WTC11 (cell line): Measurements from ENCODE around the gene MAPK9.

Experiments
- ATF6 ChIP-seq: sonication (generic); formaldehyde crosslinking; IDR thresholded peaks from 2 replicates; pipeline ENCODE4 v1.8.1; 2023; ENCODE audit warnings: mild to moderate bottlenecking, missing genetic modification reagents
- CBFB ChIP-seq: sonication (generic); formaldehyde crosslinking; IDR thresholded peaks from 2 replicates; pipeline ENCODE4 v1.8.1; 2022; ENCODE audit warnings: mild to moderate bottlenecking, low read depth, missing genetic modification reagents
- CTCF ChIP-seq: fragments of 200-600 bp; IDR thresholded peaks from 2 replicates; pipeline ENCODE4 v1.8.0; 2022; ENCODE audit warnings: antibody characterized with exemption
- ESRRA ChIP-seq: sonication (generic); formaldehyde crosslinking; IDR thresholded peaks from 2 replicates; pipeline ENCODE4 v1.8.1; 2022; ENCODE audit warnings: mild to moderate bottlenecking, missing genetic modification reagents, borderline replicate concordance
- GRHL2 ChIP-seq: fragments of 250-450 bp; sonication (Bioruptor Pico); IDR thresholded peaks from 2 replicates; pipeline ENCODE4 v1.8.0; 2022; ENCODE audit warnings: mild to moderate bottlenecking, moderate library complexity; ENCODE audit not compliant: insufficient replicate concordance, severe bottlenecking
- IRF2 ChIP-seq: sonication (generic); formaldehyde crosslinking; IDR thresholded peaks from 2 replicates; pipeline ENCODE4 v1.8.0; 2022; ENCODE audit warnings: low read depth, missing genetic modification reagents, borderline replicate concordance
- JAZF1 ChIP-seq: fragments of 250-450 bp; sonication (Bioruptor Pico); IDR thresholded peaks from 2 replicates; pipeline ENCODE4 v1.9.0; 2021; ENCODE audit warnings: moderate library complexity, mild to moderate bottlenecking, inconsistent platforms
- KAT7 ChIP-seq: sonication (generic); formaldehyde crosslinking; IDR thresholded peaks from 2 replicates; pipeline ENCODE4 v1.8.1; 2023; ENCODE audit warnings: missing genetic modification reagents, mild to moderate bottlenecking, borderline replicate concordance
- NFYB ChIP-seq: sonication (generic); formaldehyde crosslinking; conservative IDR thresholded peaks from 2 replicates; pipeline ENCODE4 v1.8.0; 2022; ENCODE audit warnings: low read depth, missing genetic modification reagents
- TEAD4 ChIP-seq: sonication (generic); formaldehyde crosslinking; IDR thresholded peaks from 2 replicates; pipeline ENCODE4 v1.8.0; 2022; ENCODE audit warnings: mild to moderate bottlenecking, missing genetic modification reagents
- TP53 ChIP-seq: sonication (generic); formaldehyde crosslinking; IDR thresholded peaks from 2 replicates; pipeline ENCODE4 v1.8.1; 2023; ENCODE audit warnings: mild to moderate bottlenecking, missing genetic modification reagents
- ZBTB21 ChIP-seq: sonication (generic); formaldehyde crosslinking; IDR thresholded peaks from 2 replicates; pipeline ENCODE4 v1.8.1; 2023; ENCODE audit warnings: mild to moderate bottlenecking, missing genetic modification reagents, borderline replicate concordance
- ZNF138 ChIP-seq: sonication (generic); formaldehyde crosslinking; conservative IDR thresholded peaks from 2 replicates; pipeline ENCODE4 v1.8.1; 2022; ENCODE audit warnings: mild to moderate bottlenecking, moderate library complexity, missing genetic modification reagents
- TF ChIP-seq, protein P1 (sequence below): sonication (generic); formaldehyde crosslinking; IDR thresholded peaks from 2 replicates; pipeline ENCODE4 v1.8.0; 2023; ENCODE audit warnings: missing genetic modification reagents, mild to moderate bottlenecking, borderline replicate concordance

DNA sequence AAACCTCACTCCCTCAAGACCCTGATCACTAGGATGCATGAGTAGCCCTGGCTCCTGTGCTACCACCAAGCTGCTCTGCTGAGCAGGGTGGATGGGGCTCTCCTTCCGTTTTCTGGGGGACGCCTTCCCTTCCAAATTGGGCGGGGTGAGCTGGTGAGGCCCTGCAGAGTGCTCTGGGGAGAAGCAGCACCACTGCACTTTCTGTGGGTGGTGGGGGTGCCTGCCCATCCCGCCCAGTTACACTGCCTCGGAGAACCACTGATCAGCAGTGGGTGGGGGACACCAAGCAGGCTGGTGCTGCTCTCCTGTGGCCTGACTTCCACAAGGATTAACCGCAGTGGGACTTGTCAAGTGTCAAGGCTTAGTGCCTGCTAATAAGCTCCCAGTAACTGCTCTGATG is 42.3 kb upstream of the MAPK9 start:
- TF ChIP-seq ZBTB21 (no peak), CTCF (no peak), ESRRA (no peak), TEAD4 (CRISPR knock-in tag) (no peak), CBFB (no peak), ATF6 (CRISPR knock-in tag) (no peak), JAZF1 (CRISPR knock-in tag) (no peak), IRF2 (CRISPR knock-in tag) (no peak; the same call in 1 of the 2 replicates), NFYB (no peak), TP53 (CRISPR knock-in tag) (no peak), ZNF138 (CRISPR knock-in tag) (no peak), GRHL2 (CRISPR knock-in tag) (no peak), KAT7 (no peak)
- TF ChIP-seq, protein P1, sequence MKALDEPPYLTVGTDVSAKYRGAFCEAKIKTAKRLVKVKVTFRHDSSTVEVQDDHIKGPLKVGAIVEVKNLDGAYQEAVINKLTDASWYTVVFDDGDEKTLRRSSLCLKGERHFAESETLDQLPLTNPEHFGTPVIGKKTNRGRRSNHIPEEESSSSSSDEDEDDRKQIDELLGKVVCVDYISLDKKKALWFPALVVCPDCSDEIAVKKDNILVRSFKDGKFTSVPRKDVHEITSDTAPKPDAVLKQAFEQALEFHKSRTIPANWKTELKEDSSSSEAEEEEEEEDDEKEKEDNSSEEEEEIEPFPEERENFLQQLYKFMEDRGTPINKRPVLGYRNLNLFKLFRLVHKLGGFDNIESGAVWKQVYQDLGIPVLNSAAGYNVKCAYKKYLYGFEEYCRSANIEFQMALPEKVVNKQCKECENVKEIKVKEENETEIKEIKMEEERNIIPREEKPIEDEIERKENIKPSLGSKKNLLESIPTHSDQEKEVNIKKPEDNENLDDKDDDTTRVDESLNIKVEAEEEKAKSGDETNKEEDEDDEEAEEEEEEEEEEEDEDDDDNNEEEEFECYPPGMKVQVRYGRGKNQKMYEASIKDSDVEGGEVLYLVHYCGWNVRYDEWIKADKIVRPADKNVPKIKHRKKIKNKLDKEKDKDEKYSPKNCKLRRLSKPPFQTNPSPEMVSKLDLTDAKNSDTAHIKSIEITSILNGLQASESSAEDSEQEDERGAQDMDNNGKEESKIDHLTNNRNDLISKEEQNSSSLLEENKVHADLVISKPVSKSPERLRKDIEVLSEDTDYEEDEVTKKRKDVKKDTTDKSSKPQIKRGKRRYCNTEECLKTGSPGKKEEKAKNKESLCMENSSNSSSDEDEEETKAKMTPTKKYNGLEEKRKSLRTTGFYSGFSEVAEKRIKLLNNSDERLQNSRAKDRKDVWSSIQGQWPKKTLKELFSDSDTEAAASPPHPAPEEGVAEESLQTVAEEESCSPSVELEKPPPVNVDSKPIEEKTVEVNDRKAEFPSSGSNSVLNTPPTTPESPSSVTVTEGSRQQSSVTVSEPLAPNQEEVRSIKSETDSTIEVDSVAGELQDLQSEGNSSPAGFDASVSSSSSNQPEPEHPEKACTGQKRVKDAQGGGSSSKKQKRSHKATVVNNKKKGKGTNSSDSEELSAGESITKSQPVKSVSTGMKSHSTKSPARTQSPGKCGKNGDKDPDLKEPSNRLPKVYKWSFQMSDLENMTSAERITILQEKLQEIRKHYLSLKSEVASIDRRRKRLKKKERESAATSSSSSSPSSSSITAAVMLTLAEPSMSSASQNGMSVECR (CRISPR knock-in tag): no peak
